GM18858 (cell line): ENCODE results near the gene CLCN4.

Experiments
- ATAC-seq: cut with Tn5 transposase; IDR thresholded peaks from one replicate; pipeline ENCODE4 v1.9.1; 2021; ENCODE audit not compliant: unreplicated experiment

CLCN4 gene

GRCh38 chrX:10156199-10157031 is at the start of gene CLCN4:
TSS of gene CLCN4 (plus strand) at chrX:10156975. CDS start at chrX:10185033, 28,058 bp downstream.
- ATAC-seq, result no peak

- no peak for ATAC-seq
Observed at GRCh38 chrX:10107483-10107882, 49.3 kb upstream of the CLCN4 start.

GRCh38 chrX:10108288-10108687 is 48.5 kb upstream of the CLCN4 start:
- ATAC-seq, result no peak

- no peak for ATAC-seq
Observed at GRCh38 chrX:10109695-10110094, 47.1 kb upstream of the CLCN4 start.

DNA sequence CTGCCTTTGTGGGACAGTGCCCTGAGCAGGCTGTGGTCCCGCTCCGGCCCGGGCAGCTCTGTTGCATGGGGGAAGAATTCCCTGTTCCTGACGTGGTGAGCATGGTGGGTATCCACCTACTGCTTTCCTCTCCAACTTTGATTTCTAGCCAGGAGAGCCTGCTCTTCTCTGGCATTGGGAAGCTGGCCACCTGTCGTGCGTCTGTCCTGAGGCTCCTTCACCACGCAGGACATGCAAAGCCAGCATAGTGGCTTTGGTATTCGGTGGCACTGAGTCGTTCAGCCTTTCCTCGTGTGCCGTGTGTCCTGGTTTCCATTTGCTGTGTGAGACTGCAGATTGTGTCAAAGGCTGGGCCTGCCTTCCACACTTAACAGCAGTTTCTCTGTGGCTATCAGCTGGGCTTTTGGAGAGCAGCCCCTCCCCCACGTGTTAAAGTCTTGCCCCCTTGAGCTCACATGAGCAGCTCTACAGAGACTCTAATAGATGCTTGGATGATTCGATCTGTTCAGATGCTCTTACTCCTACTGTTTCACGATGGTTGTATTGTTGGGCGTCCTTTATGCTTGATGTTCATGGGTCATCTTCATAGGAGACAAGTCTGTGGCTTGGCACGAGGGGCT is 46.3 kb upstream of the CLCN4 start:
- ATAC-seq, result no peak

DNA sequence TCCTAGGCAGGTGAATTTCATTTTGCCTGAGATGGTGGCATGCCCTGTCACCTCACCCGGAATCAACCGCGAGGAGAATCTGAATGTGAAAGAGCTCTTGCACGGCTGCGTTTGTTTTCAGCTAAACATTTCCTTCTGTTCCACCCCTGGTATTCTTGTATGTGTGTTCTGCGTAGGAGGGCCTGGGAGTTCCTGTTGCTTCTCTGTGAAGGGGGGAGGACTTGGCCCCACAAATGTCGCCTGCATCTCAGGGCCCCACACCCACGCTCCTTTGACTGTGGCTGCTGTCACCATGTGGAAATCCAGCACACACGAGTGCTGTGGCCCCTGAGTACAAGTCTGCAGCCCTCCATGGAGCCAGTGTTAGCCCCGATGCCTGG is 45.8 kb upstream of the CLCN4 start:
- ATAC-seq, result no peak

DNA sequence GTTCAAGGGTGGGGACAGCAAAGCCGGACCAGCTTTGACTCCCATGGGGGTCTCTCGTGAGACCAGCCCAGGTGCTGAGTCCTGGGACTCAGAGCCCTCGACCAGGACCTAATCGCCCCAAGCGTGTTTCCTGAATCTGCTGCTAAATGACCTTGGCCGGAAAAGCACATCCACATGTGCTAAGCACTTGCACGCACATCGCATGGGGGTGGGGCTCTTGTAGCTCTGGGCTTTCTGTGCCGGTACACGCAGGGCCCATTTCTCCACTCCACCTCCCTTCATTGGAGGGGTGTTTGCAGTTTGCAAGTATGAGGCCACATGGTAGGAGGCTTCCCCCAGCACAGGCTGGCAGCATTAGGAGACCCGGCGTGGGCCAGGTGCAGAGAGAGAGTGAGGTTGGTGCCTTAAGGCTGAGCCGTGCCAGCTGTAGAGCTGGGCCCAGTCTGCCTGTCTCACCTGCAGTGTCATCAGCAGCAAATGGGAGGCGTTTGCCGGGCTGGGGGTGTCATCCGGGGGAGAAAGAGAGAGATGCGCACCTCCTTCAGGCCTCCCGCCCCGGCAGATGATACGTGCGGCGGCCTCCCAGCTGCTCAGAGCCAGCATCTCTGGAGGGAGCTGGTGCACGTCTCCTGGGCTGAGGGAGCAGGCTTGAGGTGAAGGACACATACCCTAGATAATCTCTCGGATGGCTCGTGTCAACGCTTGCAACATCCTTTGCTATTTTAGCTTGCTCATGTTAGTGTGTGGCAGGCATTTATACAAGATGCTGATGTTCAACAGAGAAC is 45.2 kb upstream of the CLCN4 start:
- ATAC-seq, result no peak

DNA sequence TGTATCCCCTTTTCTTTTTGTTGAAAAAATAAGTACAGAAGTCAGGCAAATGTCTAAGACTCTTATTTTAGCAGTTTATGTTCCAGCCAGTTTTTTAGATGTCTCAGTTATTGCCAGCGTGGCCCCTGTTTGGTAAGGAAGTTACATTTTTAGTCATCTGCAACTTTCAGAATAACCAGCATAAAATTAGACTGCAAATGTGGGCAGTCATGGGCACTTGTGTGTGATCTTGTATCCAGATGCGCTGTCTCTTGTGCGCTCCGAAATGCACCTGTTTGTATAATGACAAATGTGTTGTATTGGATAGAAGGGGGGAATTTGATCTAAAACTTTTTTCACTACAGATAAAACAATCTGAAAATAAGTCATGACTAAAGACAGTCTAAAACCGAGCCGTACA is 44.3 kb upstream of the CLCN4 start:
- peak; percentile 49 for ATAC-seq

- ATAC-seq, result no peak
Observed at GRCh38 chrX:10115082-10115481, 41.7 kb upstream of the CLCN4 start.

DNA sequence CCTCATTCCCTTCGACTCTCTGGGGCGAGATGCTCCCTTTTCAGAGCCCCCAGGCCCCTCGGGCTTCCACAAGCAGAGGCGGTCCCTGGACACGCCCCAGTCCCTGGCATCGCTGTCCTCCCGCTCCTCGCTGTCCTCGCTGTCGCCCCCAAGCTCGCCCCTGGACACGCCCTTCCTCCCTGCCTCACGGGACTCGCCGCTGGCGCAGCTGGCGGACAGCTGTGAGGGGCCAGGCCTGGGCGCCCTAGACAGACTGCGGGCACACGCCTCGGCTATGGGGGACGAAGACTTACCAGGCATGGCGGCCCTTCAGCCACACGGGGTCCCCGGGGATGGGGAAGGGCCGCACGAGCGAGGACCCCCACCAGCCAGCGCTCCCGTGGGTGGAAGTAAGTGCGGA is 39.5 kb upstream of the CLCN4 start:
- no peak for ATAC-seq

- ATAC-seq, result no peak
Observed at GRCh38 chrX:10117864-10118377, 38.9 kb upstream of the CLCN4 start.

DNA sequence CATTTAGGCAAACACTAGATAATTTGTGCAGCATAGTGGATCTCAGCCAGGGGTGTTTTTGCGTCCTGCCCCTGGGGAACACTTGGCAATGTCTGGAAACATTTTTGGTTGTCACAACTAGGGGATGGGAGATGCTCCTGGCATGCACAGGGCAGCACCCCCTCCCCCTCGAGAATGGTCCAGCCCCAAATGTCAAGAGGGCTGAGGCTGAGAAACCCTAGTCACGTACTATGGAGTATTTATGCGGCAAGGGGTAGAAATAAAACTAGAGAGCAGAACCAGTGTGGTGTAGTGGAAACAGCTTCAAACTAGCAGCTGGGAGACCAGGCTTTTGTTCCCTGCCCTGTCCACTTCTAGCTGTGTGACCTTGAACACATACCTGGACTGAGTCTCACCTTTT is 38.2 kb upstream of the CLCN4 start:
- ATAC-seq, result no peak

DNA sequence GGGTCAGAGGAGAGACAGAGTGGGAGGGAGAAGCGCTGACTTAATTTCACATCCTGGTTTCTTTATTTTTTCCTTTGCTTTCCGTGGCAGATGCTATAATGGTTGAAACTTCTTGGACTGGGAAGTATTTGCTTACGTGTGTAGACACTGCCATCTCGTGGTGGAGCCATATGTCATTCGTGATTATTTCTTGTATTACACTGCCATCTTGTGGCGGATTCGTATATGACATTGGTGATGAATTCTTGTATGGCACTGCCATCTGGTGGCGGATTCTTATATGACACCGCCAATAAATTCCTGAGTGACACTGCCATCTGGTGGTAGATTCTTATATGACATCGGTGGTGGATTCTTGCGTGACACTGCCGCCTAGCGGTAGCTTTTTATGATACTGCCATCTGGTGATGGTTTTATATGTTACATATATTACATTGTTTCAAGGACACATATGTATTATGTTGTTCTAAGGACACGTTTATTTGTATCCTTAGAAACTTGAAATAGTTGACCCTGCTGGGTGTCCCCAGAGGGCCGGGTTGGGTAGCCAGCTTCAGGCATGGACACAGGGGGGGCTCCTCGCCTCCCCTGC is 37.3 kb upstream of the CLCN4 start:
- peak; percentile 44 for ATAC-seq

- ATAC-seq, result no peak
Observed at GRCh38 chrX:10120331-10120730, 36.4 kb upstream of the CLCN4 start.

GRCh38 chrX:10120828-10121227 is 35.9 kb upstream of the CLCN4 start:
- ATAC-seq, result no peak

GRCh38 chrX:10121787-10122186 is 35.0 kb upstream of the CLCN4 start:
- ATAC-seq, result peak; percentile 69

DNA sequence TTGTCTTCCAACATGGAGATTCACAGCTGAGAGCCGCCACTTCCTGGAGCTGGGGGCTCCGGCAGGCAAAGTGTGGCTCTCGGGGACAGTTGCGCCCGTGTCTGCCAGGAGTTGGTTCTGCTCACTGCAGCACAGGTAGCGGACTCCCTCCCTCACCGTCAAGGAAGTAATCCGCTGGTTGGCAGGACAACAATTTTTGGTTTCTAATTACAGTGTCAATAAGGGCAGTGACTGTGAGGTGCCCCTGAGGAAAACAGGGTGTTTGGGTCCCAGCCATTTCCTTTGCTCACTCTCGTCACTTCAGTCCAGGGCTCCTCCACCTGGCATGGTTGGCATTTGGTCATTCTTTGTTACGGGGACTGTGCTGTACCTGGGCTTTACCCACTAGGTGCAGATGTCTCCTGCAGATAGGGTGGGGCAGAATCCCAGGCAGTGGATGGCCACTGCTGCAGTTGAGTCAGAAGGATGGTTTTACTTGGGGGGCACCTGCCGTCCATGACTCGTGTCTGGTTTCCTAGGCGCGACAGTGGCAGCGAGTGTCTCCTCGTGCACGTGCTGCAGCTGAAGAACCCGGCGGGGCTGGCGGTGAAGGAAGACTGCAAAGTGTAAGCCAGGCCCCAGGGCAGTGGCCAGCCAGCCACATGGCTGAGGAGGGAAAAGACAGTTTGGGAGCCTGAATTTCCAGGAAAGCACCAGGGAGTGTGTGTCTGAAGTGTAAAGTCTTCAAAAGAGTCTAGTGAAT is 32.1 kb upstream of the CLCN4 start:
- no peak for ATAC-seq

GRCh38 chrX:10125248-10125615 is 31.5 kb upstream of the CLCN4 start:
- ATAC-seq, result no peak

- no peak for ATAC-seq
Observed at GRCh38 chrX:10126044-10126443, 30.7 kb upstream of the CLCN4 start.

DNA sequence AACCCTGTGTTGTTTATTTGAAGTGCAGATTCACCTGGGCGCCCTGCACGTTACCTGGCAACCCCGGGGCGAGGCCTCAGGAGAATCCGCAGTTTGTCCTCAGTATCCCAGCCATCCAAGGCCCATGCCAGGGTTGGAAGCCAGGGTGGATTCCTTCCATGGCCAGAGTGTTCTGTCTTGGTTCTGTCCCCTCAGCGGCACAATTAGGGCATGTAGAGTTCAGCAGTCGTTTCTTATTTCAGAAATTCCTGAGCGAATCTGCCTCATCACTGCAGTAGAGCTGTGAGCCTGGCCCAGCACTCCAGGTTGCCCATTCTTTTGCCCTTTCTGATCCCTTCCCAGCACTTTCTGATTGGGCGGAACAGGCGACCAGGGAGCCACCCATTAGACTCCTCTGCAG is 29.9 kb upstream of the CLCN4 start:
- no peak for ATAC-seq

GRCh38 chrX:10128386-10128785 is 28.4 kb upstream of the CLCN4 start:
- no peak for ATAC-seq
